ENCODE data around the gene GPR107.

Gene GPR107

DNA sequence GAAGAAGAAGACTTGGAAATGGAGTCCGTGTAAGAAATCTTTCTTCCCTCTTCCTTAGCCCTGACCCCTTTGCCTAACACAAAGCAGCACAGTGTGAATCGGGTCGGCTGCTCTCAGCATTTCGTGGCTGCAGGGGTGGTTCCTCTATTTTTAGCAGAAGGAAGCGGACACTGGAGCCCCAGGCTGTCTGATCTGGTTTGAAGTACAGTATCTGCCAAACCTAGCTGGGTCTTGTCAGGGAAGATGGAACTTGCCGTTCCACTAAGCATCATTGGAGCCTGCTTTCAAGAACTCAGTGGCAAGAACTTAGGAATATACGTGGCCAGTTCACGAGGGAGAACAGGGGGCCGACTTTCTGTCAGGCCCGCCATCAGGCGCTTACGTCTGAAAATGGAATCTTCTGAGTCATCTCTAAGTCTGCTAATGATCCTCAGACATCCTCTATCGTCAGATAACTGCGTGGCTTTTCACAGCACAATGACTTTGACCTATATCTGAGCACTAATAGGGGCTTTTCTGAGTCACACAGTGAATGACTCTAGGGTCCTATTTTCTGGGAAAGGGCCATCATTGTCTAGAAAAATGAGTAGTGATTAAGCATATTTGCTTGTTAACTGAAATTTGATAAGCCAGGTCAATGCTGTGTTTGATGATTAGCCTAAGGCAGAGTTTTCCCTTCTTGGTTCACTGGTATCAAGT lies 75.2 kb downstream of the GPR107 start:
- Histone ChIP-seq H3K79me1 (ENCODE audit: low read length) (peaks cover 5% of the 10 kb centered on the region), H2BK12ac (ENCODE audit: low read length) (no peak overlapping the region), H4K8ac (ENCODE audit: low read depth, low read length) (no peak overlapping the region), H3K9ac (ENCODE audit: low read length) (no peak overlapping the region), H3K14ac (ENCODE audit: low read length) (no peak overlapping the region), H3K4me1 (ENCODE audit: control insufficient read depth in 1 of 2, insufficient read depth in 2 of 2, low read length in 2 of 2) (peaks cover 8 to 9% of the 10 kb centered on the region in 2 experiments), H2BK120ac (ENCODE audit: insufficient read depth, low read length, poor library complexity) (no peak overlapping the region), H4K12ac (ENCODE audit: low read depth, low read length) (no peak overlapping the region), H3K36me3 (ENCODE audit: control insufficient read depth in 1 of 2, insufficient read depth in 2 of 2, low read length in 2 of 2) (peaks cover 17 to 24% of the 10 kb centered on the region in 2 experiments), H3K23ac (ENCODE audit: low read length) (no peak overlapping the region), H3K9me3 (ENCODE audit: insufficient read depth, low read depth, low read length) (no peaks in the 10 kb centered on the region), H2AFZ (ENCODE audit: insufficient read depth, low read length, poor library complexity) (no peak overlapping the region), H3K4me2 (ENCODE audit: low read length) (no peak overlapping the region), H2BK5ac (ENCODE audit: low read depth, low read length, poor library complexity) (peak overlapping the region; percentile 26), H3K79me2 (ENCODE audit: control insufficient read depth, insufficient read depth, low read length, poor library complexity) (no peaks in the 10 kb centered on the region), H3K18ac (ENCODE audit: low read length) (no peak overlapping the region), H3K27ac (ENCODE audit: low read depth, low read length) (peak overlapping the region; percentile 74), H2AK5ac (ENCODE audit: low read length) (no peak overlapping the region), H3K4me3 (ENCODE audit: low read depth, low read length) (no peak overlapping the region), H3K4ac (ENCODE audit: low read depth, low read length) (no peak overlapping the region), H3K27me3 (ENCODE audit: insufficient read depth, low read length) (no peaks in the 10 kb centered on the region), H4K91ac (ENCODE audit: low read depth, low read length) (no peak overlapping the region)
- DNase-seq: peak; percentile 89 to 96
- WGBS (ENCODE audit: extremely low coverage, insufficient coverage, insufficient read length): no CpG with 5 or more reads among the region's 14 CpGs

DNA sequence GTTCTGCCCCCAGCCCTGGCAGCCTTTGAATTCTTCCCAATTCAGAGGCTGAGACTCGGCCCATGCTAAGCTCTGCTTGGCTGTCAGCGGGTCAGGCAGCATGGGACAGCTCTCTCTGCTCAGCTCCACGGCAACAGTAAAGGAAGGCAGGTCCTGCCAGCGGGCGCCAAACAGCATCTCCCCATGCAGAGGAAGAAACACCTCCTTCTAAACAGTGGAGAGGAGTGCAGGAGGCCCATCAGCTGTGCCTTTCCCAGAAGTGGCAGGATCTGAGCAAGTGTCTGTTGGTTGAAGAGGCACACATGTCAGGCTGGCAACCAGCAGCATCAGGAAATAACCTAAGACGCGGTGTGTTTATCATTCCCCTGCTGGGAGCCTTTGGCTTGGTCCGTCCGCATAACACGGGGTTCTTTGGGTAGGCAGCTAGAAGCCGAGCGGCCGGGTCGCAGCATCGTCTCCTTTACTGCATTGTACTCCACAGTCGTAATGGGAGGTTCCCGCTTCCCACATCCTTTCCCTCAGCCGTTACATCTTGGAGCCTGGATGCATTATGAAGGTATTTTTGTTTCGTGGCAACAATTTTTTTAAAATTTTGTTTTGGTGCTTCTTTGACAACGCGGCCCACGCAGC lies 75.8 kb downstream of the GPR107 start:
- Histone ChIP-seq H3K4me3 (ENCODE audit: low read depth, low read length) (no peak overlapping the region), H3K79me1 (ENCODE audit: low read length) (peaks cover 5% of the 10 kb centered on the region), H2AK5ac (ENCODE audit: low read length) (peak overlapping the region; percentile 9), H3K4me2 (ENCODE audit: low read length) (no peak overlapping the region), H3K9ac (ENCODE audit: low read length) (no peak overlapping the region), H3K36me3 (ENCODE audit: control insufficient read depth in 1 of 2, insufficient read depth in 2 of 2, low read length in 2 of 2) (peaks cover 17 to 24% of the 10 kb centered on the region in 2 experiments), H3K79me2 (ENCODE audit: control insufficient read depth, insufficient read depth, low read length, poor library complexity) (no peaks in the 10 kb centered on the region), H3K18ac (ENCODE audit: low read length) (peak overlapping the region; percentile 37), H3K27me3 (ENCODE audit: insufficient read depth, low read length) (no peaks in the 10 kb centered on the region), H3K14ac (ENCODE audit: low read length) (peak overlapping the region; percentile 73), H2BK5ac (ENCODE audit: low read depth, low read length, poor library complexity) (no peak overlapping the region), H3K4me1 (ENCODE audit: control insufficient read depth in 1 of 2, insufficient read depth in 2 of 2, low read length in 2 of 2) (peaks cover 8 to 9% of the 10 kb centered on the region in 2 experiments), H2BK12ac (ENCODE audit: low read length) (peak overlapping the region; percentile 8), H2AFZ (ENCODE audit: insufficient read depth, low read length, poor library complexity) (no peak overlapping the region), H3K9me3 (ENCODE audit: insufficient read depth, low read depth, low read length) (no peaks in the 10 kb centered on the region), H4K12ac (ENCODE audit: low read depth, low read length) (no peak overlapping the region), H3K27ac (ENCODE audit: low read depth, low read length) (peak overlapping the region; percentile 74), H3K4ac (ENCODE audit: low read depth, low read length) (no peak overlapping the region), H2BK120ac (ENCODE audit: insufficient read depth, low read length, poor library complexity) (peak overlapping the region; percentile 60), H4K91ac (ENCODE audit: low read depth, low read length) (peak overlapping the region; percentile 66), H4K8ac (ENCODE audit: low read depth, low read length) (no peak overlapping the region), H3K23ac (ENCODE audit: low read length) (no peak overlapping the region)
- WGBS (ENCODE audit: extremely low coverage, insufficient coverage, insufficient read length): no CpG with 5 or more reads among the region's 22 CpGs
- peak in 1 of 2 donors; percentile 24 for DNase-seq

DNA sequence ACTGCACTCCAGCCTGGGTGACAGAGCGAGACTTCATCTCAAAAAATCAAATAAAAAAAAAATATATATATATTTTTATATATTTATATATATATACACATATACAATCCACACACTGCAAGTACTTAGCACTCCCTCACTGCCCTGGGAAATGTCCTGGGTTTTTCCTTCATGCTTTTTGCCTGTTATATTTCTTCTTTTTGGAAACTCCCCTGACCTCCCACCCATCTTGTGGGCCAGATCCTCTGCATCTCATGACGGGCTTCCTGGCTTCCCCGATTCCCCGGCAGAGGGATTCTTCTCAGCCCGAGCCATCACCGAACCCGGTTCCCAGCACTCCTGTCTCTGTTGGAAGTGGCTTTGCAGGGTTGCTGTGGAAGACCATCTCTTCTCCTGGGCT lies 79.0 kb downstream of the GPR107 start:
- Histone ChIP-seq H2AFZ (ENCODE audit: insufficient read depth, low read length, poor library complexity) (no peak overlapping the region), H4K8ac (ENCODE audit: low read depth, low read length) (no peak overlapping the region), H3K79me1 (ENCODE audit: low read length) (peaks cover 5% of the 10 kb centered on the region), H2BK12ac (ENCODE audit: low read length) (no peak overlapping the region), H3K4me2 (ENCODE audit: low read length) (no peak overlapping the region), H3K18ac (ENCODE audit: low read length) (no peak overlapping the region), H2BK120ac (ENCODE audit: insufficient read depth, low read length, poor library complexity) (no peak overlapping the region), H3K4ac (ENCODE audit: low read depth, low read length) (no peak overlapping the region), H3K23ac (ENCODE audit: low read length) (no peak overlapping the region), H2BK5ac (ENCODE audit: low read depth, low read length, poor library complexity) (no peak overlapping the region), H3K4me1 (ENCODE audit: control insufficient read depth in 1 of 2, insufficient read depth in 2 of 2, low read length in 2 of 2) (peaks cover 12 to 14% of the 10 kb centered on the region in 2 experiments), H2AK5ac (ENCODE audit: low read length) (no peak overlapping the region), H3K14ac (ENCODE audit: low read length) (no peak overlapping the region), H3K36me3 (ENCODE audit: control insufficient read depth in 1 of 2, insufficient read depth in 2 of 2, low read length in 2 of 2) (peaks cover 19 to 30% of the 10 kb centered on the region in 2 experiments), H4K12ac (ENCODE audit: low read depth, low read length) (no peak overlapping the region), H3K9me3 (ENCODE audit: insufficient read depth, low read depth, low read length) (no peaks in the 10 kb centered on the region), H4K91ac (ENCODE audit: low read depth, low read length) (no peak overlapping the region), H3K27ac (ENCODE audit: low read depth, low read length) (no peak overlapping the region), H3K9ac (ENCODE audit: low read length) (no peak overlapping the region), H3K27me3 (ENCODE audit: insufficient read depth, low read length) (no peaks in the 10 kb centered on the region), H3K4me3 (ENCODE audit: low read depth, low read length) (no peak overlapping the region), H3K79me2 (ENCODE audit: control insufficient read depth, insufficient read depth, low read length, poor library complexity) (no peaks in the 10 kb centered on the region)
- no peak for DNase-seq
- no CpG with 5 or more reads among the region's 7 CpGs for WGBS (ENCODE audit: extremely low coverage, insufficient coverage, insufficient read length)

DNA sequence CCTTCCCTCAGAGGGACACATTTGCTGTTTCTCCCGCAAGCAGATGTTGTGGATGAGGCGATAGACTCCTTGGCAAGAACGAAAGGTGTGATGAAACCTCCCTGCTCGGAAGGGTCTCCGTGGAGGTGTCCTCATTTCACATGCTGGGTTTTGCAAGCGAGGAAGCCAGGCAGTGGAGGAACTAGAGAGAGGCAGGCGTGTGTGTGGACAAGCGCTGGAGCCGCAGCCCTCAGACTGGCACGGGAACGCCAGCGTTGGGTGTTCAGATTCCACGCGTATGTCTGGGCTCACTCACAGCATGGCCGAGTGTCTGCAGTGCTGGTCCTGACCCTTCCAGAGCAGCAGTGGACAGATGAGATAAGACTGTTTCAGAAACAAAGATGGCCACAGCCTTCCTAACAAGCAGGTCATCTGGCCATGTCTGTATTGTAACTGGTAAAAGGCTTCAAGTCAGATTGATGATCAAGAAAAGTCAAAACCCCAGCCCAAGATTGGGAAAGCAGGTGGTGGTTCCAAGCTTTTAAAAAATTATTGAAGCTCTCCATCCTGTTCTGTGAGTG lies 83.5 kb downstream of the GPR107 start:
- no peak overlapping the region for H3K4ac ChIP-seq (ENCODE audit: low read depth, low read length)
- H3K14ac ChIP-seq (ENCODE audit: low read length): peak overlapping the region; percentile 1
- H3K36me3 ChIP-seq (ENCODE audit: control insufficient read depth in 1 of 2, insufficient read depth in 2 of 2, low read length in 2 of 2): peaks cover 2 to 6% of the 10 kb centered on the region in 2 experiments
- H3K79me1 ChIP-seq (ENCODE audit: low read length): peaks cover 1% of the 10 kb centered on the region
- peak overlapping the region; percentile 55 for H4K91ac ChIP-seq (ENCODE audit: low read depth, low read length)
- no CpG with 5 or more reads among the region's 15 CpGs for WGBS (ENCODE audit: extremely low coverage, insufficient coverage, insufficient read length)
- H3K4me2 ChIP-seq (ENCODE audit: low read length): no peak overlapping the region
- no peak for DNase-seq
- no peak overlapping the region for H3K9ac ChIP-seq (ENCODE audit: low read length)
- peak overlapping the region; percentile 0 for H2AK5ac ChIP-seq (ENCODE audit: low read length)
- no peaks in the 10 kb centered on the region for H3K27me3 ChIP-seq (ENCODE audit: insufficient read depth, low read length)
- no peaks in the 10 kb centered on the region for H3K79me2 ChIP-seq (ENCODE audit: control insufficient read depth, insufficient read depth, low read length, poor library complexity)
- H2BK5ac ChIP-seq (ENCODE audit: low read depth, low read length, poor library complexity): no peak overlapping the region
- H2AFZ ChIP-seq (ENCODE audit: insufficient read depth, low read length, poor library complexity): no peak overlapping the region
- H3K4me3 ChIP-seq (ENCODE audit: low read depth, low read length): no peak overlapping the region
- no peak overlapping the region for H4K12ac ChIP-seq (ENCODE audit: low read depth, low read length)
- H3K23ac ChIP-seq (ENCODE audit: low read length): no peak overlapping the region
- peaks cover 2% of the 10 kb centered on the region for H3K9me3 ChIP-seq (ENCODE audit: insufficient read depth, low read depth, low read length)
- H3K18ac ChIP-seq (ENCODE audit: low read length): peak overlapping the region; percentile 0
- peak overlapping the region; percentile 67 for H3K27ac ChIP-seq (ENCODE audit: low read depth, low read length)
- H2BK120ac ChIP-seq (ENCODE audit: insufficient read depth, low read length, poor library complexity): peak overlapping the region; percentile 27
- H3K4me1 ChIP-seq (ENCODE audit: control insufficient read depth in 1 of 2, insufficient read depth in 2 of 2, low read length in 2 of 2): peaks cover 9 to 20% of the 10 kb centered on the region in 2 experiments
- no peak overlapping the region for H4K8ac ChIP-seq (ENCODE audit: low read depth, low read length)
- peak overlapping the region; percentile 44 for H2BK12ac ChIP-seq (ENCODE audit: low read length)

Measured in trophoblast cell (in vitro differentiated cells and primary cell).